SK-N-SH treated with all-trans-retinoic acid at 6 μM for 48 hours (cell line): Measurements from ENCODE around the gene CCDC183.

ENCODE experiments used
- CREB5 ChIP-seq: fragments of 250-450 bp; sonication (Bioruptor Pico); IDR thresholded peaks from 2 replicates; pipeline ENCODE4 v1.5.1; 2020; ENCODE audit warnings: low read depth, mild to moderate bottlenecking, moderate library complexity
- ESRRG ChIP-seq: fragments of 250-450 bp; sonication (Bioruptor Pico); IDR thresholded peaks from 2 replicates; pipeline ENCODE4 v1.6.1; 2021; ENCODE audit warnings: mild to moderate bottlenecking
- RARB ChIP-seq: fragments of 250-450 bp; sonication (Bioruptor Pico); IDR thresholded peaks from 2 replicates; pipeline ENCODE4 v1.8.0; 2021; ENCODE audit warnings: mild to moderate bottlenecking, moderate library complexity
- TCF4 ChIP-seq: fragments of 250-450 bp; sonication (Bioruptor Pico); IDR thresholded peaks from 2 replicates; pipeline ENCODE4 v1.8.0; 2021; ENCODE audit warnings: mild to moderate bottlenecking, moderate library complexity, borderline replicate concordance
- ZFP30 ChIP-seq: fragments of 450-650 bp; formaldehyde crosslinking; IDR thresholded peaks from 2 replicates; pipeline ENCODE4 v1.5.0; 2022; ENCODE audit warnings: mild to moderate bottlenecking, moderate library complexity
- ZNF565 ChIP-seq: fragments of 450-650 bp; formaldehyde crosslinking; conservative IDR thresholded peaks from 2 replicates; pipeline ENCODE4 v1.5.0; 2020; ENCODE audit warnings: low read depth, mild to moderate bottlenecking, moderate library complexity
- ZNF8 ChIP-seq: fragments of 450-650 bp; formaldehyde crosslinking; IDR thresholded peaks from 2 replicates; pipeline ENCODE4 v1.5.0; 2020; ENCODE audit warnings: mild to moderate bottlenecking, moderate library complexity

- no peak for TF ChIP-seq RARB
- TF ChIP-seq TCF4, result no peak
- no peak for TF ChIP-seq ZFP30 (CRISPR knock-in tag)
- no peak for TF ChIP-seq ESRRG (CRISPR knock-in tag)
- TF ChIP-seq CREB5, result no peak
- no peak for TF ChIP-seq ZNF565 (CRISPR knock-in tag)
- TF ChIP-seq ZNF8 (CRISPR knock-in tag), result no peak
These were observed 37.1 kb upstream of the CCDC183 start for GRCh38 chr9:136759001-136759400.
